Stomach (tissue), 9 donors: ENCODE data around the gene DDX46. TPM values are rescaled to one million over a fixed set of nuclear protein-coding genes. Genes with fewer than 3 reads are reported as not detected.
"Not testable (repeated sequence)": the region's sequence is repeated elsewhere in the genome, so short reads cannot be mapped to it uniquely, and the experiment has no call there.

Experiments
- DNase-seq, 2 donors: peaks; one replicate each; pipeline versions ENCODE4 v3.0.0 to v3.0.0-alpha.2; 2013 to 2019
- H3K27ac ChIP-seq, 5 donors: fragments of 200-600 bp in 4 of 5; sonication (generic) in 4 of 5; one replicate each; pipeline ENCODE4 v1.5.1; 2013 to 2019; ENCODE audit warnings: mild to moderate bottlenecking in 1 of 5, moderate library complexity in 1 of 5
- H3K27me3 ChIP-seq, 3 donors: fragments of 200-600 bp; sonication (generic); one replicate each; pipeline ENCODE4 v1.5.1; 2017 to 2019; ENCODE audit warnings: mixed run types in 1 of 3
- H3K36me3 ChIP-seq, 4 donors: fragments of 200-600 bp; sonication (generic); 1 replicate in 3 of 4; 2 replicates in 1 of 4; pipeline ENCODE4 v1.5.1; 2016 to 2019
- H3K4me1 ChIP-seq, 4 donors: fragments of 200-600 bp; sonication (generic); one replicate each; pipeline ENCODE4 v1.5.1; 2016 to 2019
- H3K4me3 ChIP-seq, 4 donors: fragments of 200-600 bp; sonication (generic) in 3 of 4; one replicate each; pipeline ENCODE4 v1.5.1; 2016 to 2019; ENCODE audit warnings: mild to moderate bottlenecking in 1 of 4
- H3K9me3 ChIP-seq, 4 donors: fragments of 200-600 bp; sonication (generic); one replicate each; pipeline ENCODE4 v1.5.1; 2016 to 2019
- EP300 ChIP-seq: sonication (generic); formaldehyde crosslinking; IDR thresholded peaks from one replicate; pipeline ENCODE4 v1.6.1; 2017; ENCODE audit warnings: antibody characterized with exemption
- POLR2A ChIP-seq, 4 donors: fragments of 450-650 bp; IDR thresholded peaks; one replicate each; pipeline ENCODE4 v1.6.1; 2016; ENCODE audit warnings: antibody characterized with exemption in 4 of 4, control low read depth in 2 of 4, mild to moderate bottlenecking in 1 of 4, moderate library complexity in 1 of 4
- POLR2AphosphoS5 ChIP-seq, 3 donors: sonication (generic); formaldehyde crosslinking; IDR thresholded peaks; one replicate each; pipeline ENCODE4 v1.6.1; 2016; ENCODE audit warnings: antibody characterized with exemption in 3 of 3
- WGBS, 5 donors: extraction: QIAGEN DNeasy Blood & Tissue Kit in 3 of 5; methylation state at CpG; one replicate each; pipeline versions ENCODE4 v1.1.5 to v1.1.7; 2013 to 2018; 5-methylcytosine and 5-hydroxymethylcytosine counted together
- intact Hi-C: fragments of 100-400 bp; cut with DNase I; formaldehyde crosslinking; loops from one replicate; pipeline ENCODE4 v1.15.1; 2023; ENCODE audit warnings: low total_unique reads
- polyA plus RNA-seq, 3 donors: library from polyadenylated mRNA; stranded (reverse); fragments of 200-250 nt; gene quantifications; one replicate each; pipeline ENCODE4 v1.2.3, GENCODE V29; 2013
- total RNA-seq, 5 donors: library from RNA; depleted of rRNA; stranded (reverse); fragments of >200 nt; gene quantifications; one replicate each; pipeline versions ENCODE4 v1.1.0 to v1.2.3, GENCODE V29; 2014 to 2016
- TF ChIP-seq, protein P1 (sequence below), 7 experiments: fragments of 450-650 bp in 4 of 7; fragments of 200-600 bp in 3 of 7; sonication (generic) in 3 of 7; IDR thresholded peaks; one replicate each; pipeline ENCODE4 v1.5.1; 2016 to 2019; ENCODE audit warnings: antibody characterized with exemption in 7 of 7, control low read depth in 2 of 7, mild to moderate bottlenecking in 1 of 7
- donor health status: healthy with polysubstance abuse.
- donor health status: Bipolar disorder and iron deficiency.
- donor health status: healthy.

The DDX46 gene
- total and polyA plus RNA-seq, 8 donors: 10.0 to 64.6 (median 32.7) TPM

DNA sequence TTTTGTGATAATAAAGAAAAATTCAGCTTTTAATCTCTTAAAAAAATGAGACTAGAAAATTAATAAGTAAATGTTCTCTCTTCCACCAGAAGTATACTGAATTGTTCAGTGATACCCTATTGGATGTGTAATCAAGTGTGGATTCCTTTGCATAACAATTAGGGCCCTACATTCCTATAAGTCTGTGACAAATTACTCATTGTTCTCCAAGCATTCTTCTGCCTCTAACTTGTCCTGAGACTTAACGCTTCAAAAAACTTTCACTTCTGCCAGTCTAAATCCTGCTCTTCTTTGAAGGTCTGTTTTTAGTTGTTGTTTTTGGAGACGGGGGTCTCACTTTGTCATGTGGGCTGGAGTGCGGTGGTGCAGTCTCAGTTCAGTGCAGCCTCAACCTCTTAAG lies 9.2 kb upstream of the DDX46 start:
- no peaks in the 10 kb centered on the region for H3K27me3 ChIP-seq
- no peak for TF ChIP-seq EP300
- no peak for TF ChIP-seq POLR2AphosphoS5 (IDR thresholded peaks at IDR 0.05)
- TF ChIP-seq, protein P1, sequence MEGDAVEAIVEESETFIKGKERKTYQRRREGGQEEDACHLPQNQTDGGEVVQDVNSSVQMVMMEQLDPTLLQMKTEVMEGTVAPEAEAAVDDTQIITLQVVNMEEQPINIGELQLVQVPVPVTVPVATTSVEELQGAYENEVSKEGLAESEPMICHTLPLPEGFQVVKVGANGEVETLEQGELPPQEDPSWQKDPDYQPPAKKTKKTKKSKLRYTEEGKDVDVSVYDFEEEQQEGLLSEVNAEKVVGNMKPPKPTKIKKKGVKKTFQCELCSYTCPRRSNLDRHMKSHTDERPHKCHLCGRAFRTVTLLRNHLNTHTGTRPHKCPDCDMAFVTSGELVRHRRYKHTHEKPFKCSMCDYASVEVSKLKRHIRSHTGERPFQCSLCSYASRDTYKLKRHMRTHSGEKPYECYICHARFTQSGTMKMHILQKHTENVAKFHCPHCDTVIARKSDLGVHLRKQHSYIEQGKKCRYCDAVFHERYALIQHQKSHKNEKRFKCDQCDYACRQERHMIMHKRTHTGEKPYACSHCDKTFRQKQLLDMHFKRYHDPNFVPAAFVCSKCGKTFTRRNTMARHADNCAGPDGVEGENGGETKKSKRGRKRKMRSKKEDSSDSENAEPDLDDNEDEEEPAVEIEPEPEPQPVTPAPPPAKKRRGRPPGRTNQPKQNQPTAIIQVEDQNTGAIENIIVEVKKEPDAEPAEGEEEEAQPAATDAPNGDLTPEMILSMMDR (IDR thresholded peaks at IDR 0.05): no peak
- TF ChIP-seq POLR2A (IDR thresholded peaks at IDR 0.05): no peak
- no peak for DNase-seq
- H3K27ac ChIP-seq: no peak overlapping the region
- H3K36me3 ChIP-seq: peaks cover 0 to 39% (median 35%) of the 10 kb centered on the region in 4 donors
- no peaks in the 10 kb centered on the region for H3K9me3 ChIP-seq
- H3K4me1 ChIP-seq: no peaks in the 10 kb centered on the region
- 88 to 100% (median 92%) methylated on average over 3 of the region's 3 CpGs for WGBS, 5 donors
- no peak overlapping the region for H3K4me3 ChIP-seq
- intact Hi-C loops: no loop called here

DNA sequence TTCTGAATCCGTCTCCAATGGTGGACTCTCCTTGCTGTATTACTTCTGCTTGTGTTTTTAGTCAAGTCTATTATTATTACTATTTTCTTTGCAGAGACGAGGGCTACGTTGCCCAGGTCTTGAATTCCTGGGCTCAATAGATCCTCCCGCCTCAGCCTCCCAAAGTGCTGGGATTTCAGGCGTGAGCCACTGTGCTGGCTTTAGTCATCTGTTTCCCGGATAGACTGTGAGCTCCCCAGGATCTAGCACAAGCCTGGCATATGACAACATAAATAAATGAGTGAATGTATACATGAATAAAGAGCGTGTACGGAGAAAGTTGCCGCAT lies 439 bp upstream of the DDX46 start:
- TF ChIP-seq POLR2AphosphoS5 (IDR thresholded peaks at IDR 0.05) (no peak), EP300 (no peak)
- TF ChIP-seq, protein P1 (IDR thresholded peaks at IDR 0.05): no peak
- H3K36me3 ChIP-seq: no peaks in the 10 kb centered on the region
- no peak for DNase-seq
- WGBS, 5 donors: 14 to 20% (median 19%) methylated on average over 9 of the region's 9 CpGs
- intact Hi-C loops: no loop called here
- peak overlapping the region; percentile 3 to 85 (median 83) for H3K27ac ChIP-seq
- peaks cover 11 to 48% (median 33%) of the 10 kb centered on the region in 4 donors for H3K4me1 ChIP-seq
- H3K9me3 ChIP-seq: no peaks in the 10 kb centered on the region
- H3K27me3 ChIP-seq: no peaks in the 10 kb centered on the region
- H3K4me3 ChIP-seq: peak overlapping the region; percentile 81 to 94 (median 91)

DNA sequence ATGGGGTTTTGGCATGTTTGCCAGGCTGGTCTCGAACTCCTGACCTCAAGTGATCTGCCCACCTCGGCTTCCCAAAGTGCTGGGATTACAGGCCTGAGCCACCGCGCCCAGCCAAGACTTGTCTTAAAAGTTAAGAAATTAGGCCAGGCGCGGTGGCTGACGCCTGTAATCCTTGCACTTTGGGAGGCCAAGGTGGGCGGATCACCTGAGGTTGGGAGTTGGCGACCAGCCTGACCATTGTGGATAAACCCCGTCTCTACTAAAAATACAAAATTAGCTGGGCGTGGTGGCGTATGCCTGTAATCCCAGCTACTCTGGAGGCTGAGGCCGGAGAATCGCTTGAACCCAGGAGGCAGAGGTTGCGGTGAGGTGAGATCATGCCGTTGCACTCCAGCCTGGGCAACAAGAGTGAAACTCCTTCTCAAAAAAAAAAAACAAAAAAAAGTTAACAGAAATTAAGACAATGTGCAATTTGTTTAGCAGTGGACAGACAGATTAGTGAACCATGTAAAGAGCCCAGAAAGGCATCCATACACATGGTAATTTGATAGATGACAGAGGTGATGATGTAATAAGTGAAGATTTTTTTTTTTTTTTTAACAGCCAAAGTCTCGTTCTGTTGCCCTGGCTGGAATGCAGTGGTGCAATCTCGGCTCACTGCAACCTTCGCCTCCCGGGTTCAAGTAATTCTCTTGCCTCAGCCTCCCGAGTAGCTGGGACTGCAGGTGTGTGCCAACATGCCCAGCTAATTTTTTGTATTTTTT lies 9.1 kb downstream of the DDX46 start:
- DNase-seq, H3K9me3 ChIP-seq, H3K4me3 ChIP-seq, H3K4me1 ChIP-seq, H3K27ac ChIP-seq, H3K27me3 ChIP-seq, intact Hi-C loops: not testable (repeated sequence)
- WGBS, 5 donors: 91 to 96% (median 95%) methylated on average over 21 of the region's 21 CpGs
- H3K36me3 ChIP-seq: peaks cover 69 to 92% (median 91%) of the 10 kb centered on the region in 4 donors

DNA sequence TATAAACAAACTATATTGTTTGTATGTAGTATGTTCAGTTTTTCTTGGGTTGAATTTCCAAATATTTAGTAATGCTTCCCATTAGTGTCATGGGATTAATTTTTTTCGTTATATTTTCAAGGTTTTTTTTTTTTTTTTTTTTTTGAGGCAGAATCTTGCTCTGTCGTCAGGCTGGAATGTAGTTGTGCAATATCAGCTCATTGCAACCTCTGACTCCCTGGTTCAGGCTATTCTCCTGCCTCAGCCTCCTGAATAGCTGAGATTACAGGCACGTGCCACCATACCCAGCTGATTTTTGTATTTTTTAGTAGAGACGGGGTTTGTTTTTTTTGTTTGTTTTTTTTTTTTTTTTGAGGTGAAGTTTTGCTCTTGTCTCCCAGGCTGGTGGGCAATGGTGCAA lies 10.6 kb downstream of the DDX46 start:
- Histone ChIP-seq H3K4me3 (no peak overlapping the region), H3K9me3 (no peaks in the 10 kb centered on the region), H3K27me3 (no peaks in the 10 kb centered on the region), H3K4me1 (no peaks in the 10 kb centered on the region), H3K27ac (no peak overlapping the region), H3K36me3 (peaks cover 72 to 99% (median 98%) of the 10 kb centered on the region in 4 donors)
- DNase-seq: no peak
- WGBS, 5 donors: 74 to 81% (median 79%) methylated on average over 4 of the region's 4 CpGs
- TF ChIP-seq EP300 (no peak), POLR2A (IDR thresholded peaks at IDR 0.05) (no peak), POLR2AphosphoS5 (IDR thresholded peaks at IDR 0.05) (no peak)
- TF ChIP-seq, protein P1 (IDR thresholded peaks at IDR 0.05): no peak
- intact Hi-C loops: no loop called here

DNA sequence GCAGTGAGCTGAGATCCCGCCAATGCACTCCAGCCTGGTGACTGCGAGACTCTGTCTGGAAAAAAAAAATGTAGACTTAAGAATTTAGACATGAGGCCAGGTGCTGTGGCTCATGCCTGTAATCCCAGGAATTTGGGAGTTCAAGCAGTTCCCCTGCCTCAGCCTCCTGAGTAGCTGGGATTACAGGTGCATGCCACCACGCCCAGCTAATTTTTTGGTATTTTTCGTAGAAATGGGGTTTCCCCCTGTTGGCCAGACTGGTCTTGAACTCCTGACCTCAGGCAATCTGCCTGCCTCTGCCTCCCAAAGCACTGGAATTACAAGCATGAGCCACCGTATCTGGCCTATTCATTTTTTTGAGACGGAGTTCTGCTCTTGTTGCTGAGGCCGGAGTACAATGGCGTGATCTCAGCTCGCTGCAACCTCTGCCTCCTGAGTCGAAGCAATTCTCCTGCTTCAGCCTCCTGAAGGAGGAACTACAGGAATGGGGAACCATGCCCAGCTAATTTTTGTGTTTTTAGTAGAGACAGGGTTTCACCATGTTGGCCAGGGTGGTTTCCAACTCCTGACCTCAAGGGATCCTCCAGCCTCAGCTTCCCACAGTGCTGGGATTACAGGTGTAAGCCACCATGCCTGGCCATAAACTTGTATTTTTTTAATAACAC lies 14.0 kb downstream of the DDX46 start:
- Histone ChIP-seq H3K27ac (no peak overlapping the region), H3K4me1 (no peaks in the 10 kb centered on the region), H3K36me3 (peaks cover 67 to 99% (median 98%) of the 10 kb centered on the region in 4 donors), H3K27me3 (no peaks in the 10 kb centered on the region), H3K9me3 (no peaks in the 10 kb centered on the region), H3K4me3 (no peak overlapping the region)
- intact Hi-C loops: no loop called here
- TF ChIP-seq, protein P1 (IDR thresholded peaks at IDR 0.05): no peak
- TF ChIP-seq POLR2A (IDR thresholded peaks at IDR 0.05) (no peak), POLR2AphosphoS5 (IDR thresholded peaks at IDR 0.05) (no peak), EP300 (no peak)
- whole genome bisulfite sequencing, 5 donors: 87 to 95% (median 94%) methylated on average over 9 to 10 of the region's 10 CpGs
- no peak for DNase-seq
